Gastrocnemius medialis (tissue), 4 donors: Measurements from ENCODE around the gene NFIC. TPM values are rescaled to one million over a fixed set of nuclear protein-coding genes. Genes with fewer than 3 reads are reported as not detected.
A peak's percentile ranks its signal among the peaks of the same experiment; 100 is the strongest.

ENCODE experiments used
- ATAC-seq, 2 donors: fragments of 150-250 bp; one replicate each; pipeline ENCODE4 v1.9.1; 2016
- DNase-seq, 2 donors: peaks; one replicate each; pipeline ENCODE4 v3.0.0-alpha.2; 2019
- H3K27ac ChIP-seq, 4 donors: fragments of 200-600 bp; sonication (generic); 1 replicate in 1 of 4; 2 replicates in 3 of 4; pipeline ENCODE4 v1.5.1; 2016 to 2018; ENCODE audit warnings: mild to moderate bottlenecking in 2 of 4, moderate library complexity in 1 of 4
- H3K27me3 ChIP-seq, 3 donors: fragments of 200-600 bp; sonication (generic) in 2 of 3; 1 replicate in 1 of 3; 2 replicates in 2 of 3; pipeline versions ENCODE4 v1.5.1 to v1.6.0; 2016 to 2019; ENCODE audit warnings: mild to moderate bottlenecking in 1 of 3, moderate library complexity in 1 of 3
- H3K36me3 ChIP-seq, 2 donors: fragments of 200-600 bp; sonication (generic) in 1 of 2; one replicate each; pipeline ENCODE4 v1.5.1; 2017 to 2018
- H3K4me1 ChIP-seq, 2 donors: fragments of 200-600 bp; sonication (generic) in 1 of 2; one replicate each; pipeline ENCODE4 v1.5.1; 2016 to 2017; ENCODE audit warnings: mild to moderate bottlenecking in 2 of 2
- H3K4me3 ChIP-seq, 4 donors: fragments of 200-600 bp; sonication (generic) in 3 of 4; 1 replicate in 1 of 4; 2 replicates in 3 of 4; pipeline ENCODE4 v1.5.1; 2016 to 2019; ENCODE audit warnings: mild to moderate bottlenecking in 2 of 4
- H3K9me3 ChIP-seq, 3 donors: fragments of 200-600 bp; sonication (generic) in 2 of 3; 1 replicate in 1 of 3; 2 replicates in 2 of 3; pipeline ENCODE4 v1.5.1; 2016 to 2019
- POLR2A ChIP-seq, 2 donors: fragments of 450-650 bp; IDR thresholded peaks; one replicate each; pipeline ENCODE4 v1.6.1; 2017; ENCODE audit warnings: antibody characterized with exemption in 2 of 2, mild to moderate bottlenecking in 2 of 2, moderate library complexity in 2 of 2
- in situ Hi-C, 4 donors: fragments of 200-750 bp; cut with MboI; loops; one replicate each; pipeline versions ENCODE4 v1.15.0 to v1.8.0; 2017; ENCODE audit warnings: low sequenced_read_pairs in 4 of 4
- intact Hi-C: fragments of 100-400 bp; cut with DNase I; formaldehyde crosslinking; loops from one replicate; pipeline ENCODE4 v1.15.1; 2023; ENCODE audit warnings: low total_unique reads
- total RNA-seq, 4 donors: library from RNA; depleted of rRNA; stranded (reverse); fragments of >200 nt; gene quantifications; one replicate each; pipeline versions ENCODE4 v1.1.0 to v1.2.3, GENCODE V29; 2016
- TF ChIP-seq, protein P1 (sequence below), 5 experiments: fragments of 450-650 bp in 3 of 5; fragments of 200-600 bp in 2 of 5; sonication (generic) in 2 of 5; IDR thresholded peaks in 4 of 5; conservative IDR thresholded peaks in 1 of 5; 1 replicate in 4 of 5; 2 replicates in 1 of 5; pipeline ENCODE4 v1.5.1; 2016 to 2019; ENCODE audit warnings: antibody characterized with exemption in 5 of 5, mild to moderate bottlenecking in 3 of 5, moderate library complexity in 3 of 5

NFIC gene
- total RNA-seq, 4 donors from 2014 or later = 90.2 to 403 (median 348) TPM

DNA sequence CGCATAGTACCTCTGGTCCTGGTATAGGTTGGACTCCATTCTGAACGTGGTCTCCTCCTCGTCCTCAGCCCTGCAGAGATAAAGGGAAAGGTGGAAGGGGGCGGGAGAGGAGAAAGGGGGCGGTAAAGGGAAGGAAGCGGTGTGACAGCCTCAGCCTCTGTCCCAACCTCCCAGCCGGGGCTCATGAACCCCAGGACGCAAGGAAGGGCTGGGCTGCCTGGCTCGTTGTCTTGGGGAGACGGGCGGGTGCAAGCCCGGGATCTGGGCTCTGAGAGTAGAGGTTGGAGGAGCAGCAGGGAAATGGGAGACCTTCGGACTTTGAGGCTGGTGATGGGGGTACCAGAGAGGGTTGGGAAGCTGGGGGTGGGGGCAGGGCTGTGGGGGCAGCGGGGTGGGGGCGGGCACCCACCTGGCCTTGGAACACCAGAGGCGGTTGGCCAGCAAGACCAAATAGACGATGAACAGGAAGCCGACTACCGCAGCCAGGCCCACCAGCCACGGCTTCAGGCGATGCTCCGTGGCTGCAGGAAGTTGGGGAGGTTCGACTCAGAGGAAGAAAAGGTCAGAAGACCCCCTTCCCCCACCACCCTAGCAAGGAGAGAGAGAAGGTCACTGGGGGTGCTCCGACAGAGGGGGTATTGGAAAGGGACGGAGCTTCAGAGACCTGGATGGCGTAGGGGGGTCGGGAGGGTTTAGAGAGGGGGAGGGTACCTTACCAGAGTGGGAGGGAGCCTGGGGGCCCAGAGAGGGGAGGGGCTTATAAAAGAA, 112.2 kb downstream of the NFIC start:
- ATAC-seq (no peak), DNase-seq (no peak)
- Histone ChIP-seq H3K4me1 (no peaks in the 10 kb centered on the region), H3K27me3 (peaks cover 34 to 54% (median 44%) of the 10 kb centered on the region in 3 donors), H3K27ac (no peak overlapping the region), H3K9me3 (no peaks in the 10 kb centered on the region), H3K36me3 (no peaks in the 10 kb centered on the region), H3K4me3 (no peak overlapping the region)
- in situ Hi-C loops (loop anchor here in 2 of 4 donors (10.0 kb wide), 1 partner anchor 154 kb away; no protein-coding TSS in a partner anchor), intact Hi-C loops (no loop called here)
- TF ChIP-seq, protein P1, sequence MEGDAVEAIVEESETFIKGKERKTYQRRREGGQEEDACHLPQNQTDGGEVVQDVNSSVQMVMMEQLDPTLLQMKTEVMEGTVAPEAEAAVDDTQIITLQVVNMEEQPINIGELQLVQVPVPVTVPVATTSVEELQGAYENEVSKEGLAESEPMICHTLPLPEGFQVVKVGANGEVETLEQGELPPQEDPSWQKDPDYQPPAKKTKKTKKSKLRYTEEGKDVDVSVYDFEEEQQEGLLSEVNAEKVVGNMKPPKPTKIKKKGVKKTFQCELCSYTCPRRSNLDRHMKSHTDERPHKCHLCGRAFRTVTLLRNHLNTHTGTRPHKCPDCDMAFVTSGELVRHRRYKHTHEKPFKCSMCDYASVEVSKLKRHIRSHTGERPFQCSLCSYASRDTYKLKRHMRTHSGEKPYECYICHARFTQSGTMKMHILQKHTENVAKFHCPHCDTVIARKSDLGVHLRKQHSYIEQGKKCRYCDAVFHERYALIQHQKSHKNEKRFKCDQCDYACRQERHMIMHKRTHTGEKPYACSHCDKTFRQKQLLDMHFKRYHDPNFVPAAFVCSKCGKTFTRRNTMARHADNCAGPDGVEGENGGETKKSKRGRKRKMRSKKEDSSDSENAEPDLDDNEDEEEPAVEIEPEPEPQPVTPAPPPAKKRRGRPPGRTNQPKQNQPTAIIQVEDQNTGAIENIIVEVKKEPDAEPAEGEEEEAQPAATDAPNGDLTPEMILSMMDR (IDR thresholded peaks at IDR 0.05 in 4 of 5, conservative IDR thresholded peaks at IDR 0.05 in 1 of 5) = no peak
- TF ChIP-seq POLR2A (IDR thresholded peaks at IDR 0.05) = no peak

DNA sequence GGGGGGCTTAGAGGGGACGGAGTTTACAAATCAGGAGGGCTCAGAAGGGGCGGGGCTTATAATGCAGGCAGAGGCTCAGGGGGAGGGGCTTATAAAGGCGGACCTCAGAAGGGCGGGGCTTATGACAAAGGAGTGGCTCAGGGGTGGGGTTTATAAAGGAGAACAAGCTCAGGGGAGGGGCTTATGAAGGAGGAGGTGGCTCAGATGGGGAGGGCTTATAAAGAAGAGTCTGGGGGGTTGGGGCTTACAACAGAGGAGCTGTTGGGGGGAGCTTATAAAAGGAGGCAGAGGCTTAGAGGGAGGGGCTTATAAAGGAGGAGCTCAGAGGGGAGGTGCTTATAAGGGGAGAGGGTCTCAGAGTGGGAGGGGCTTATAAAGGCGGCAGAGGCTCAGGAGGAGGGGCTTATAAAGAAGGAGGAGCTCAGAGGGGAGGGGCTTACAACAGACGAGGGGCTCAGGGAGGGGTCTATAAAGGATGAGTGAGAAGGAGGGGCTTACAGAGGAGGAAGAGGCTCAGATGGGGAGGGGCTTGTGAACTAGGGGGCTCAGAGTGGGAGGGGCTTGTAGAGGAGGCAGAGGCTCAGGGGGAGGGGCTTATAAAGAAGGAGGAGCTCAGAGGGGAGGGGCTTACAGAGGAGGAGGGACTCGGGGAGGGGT, 112.9 kb downstream of the NFIC start:
- peaks cover 40 to 60% (median 46%) of the 10 kb centered on the region in 3 donors for H3K27me3 ChIP-seq
- H3K4me3 ChIP-seq = no peak overlapping the region
- no peaks in the 10 kb centered on the region for H3K36me3 ChIP-seq
- no peaks in the 10 kb centered on the region for H3K9me3 ChIP-seq
- intact Hi-C loops = no loop called here
- no peaks in the 10 kb centered on the region for H3K4me1 ChIP-seq
- TF ChIP-seq POLR2A (IDR thresholded peaks at IDR 0.05) = no peak
- TF ChIP-seq, protein P1 (IDR thresholded peaks at IDR 0.05 in 4 of 5, conservative IDR thresholded peaks at IDR 0.05 in 1 of 5) = no peak
- ATAC-seq = peak in 1 of 2 donors; percentile 14
- DNase-seq = no peak
- H3K27ac ChIP-seq = no peak overlapping the region
- in situ Hi-C loops = loop anchor here in 2 of 4 donors (10.0 kb wide), 1 partner anchor 155 kb away; no protein-coding TSS in a partner anchor

DNA sequence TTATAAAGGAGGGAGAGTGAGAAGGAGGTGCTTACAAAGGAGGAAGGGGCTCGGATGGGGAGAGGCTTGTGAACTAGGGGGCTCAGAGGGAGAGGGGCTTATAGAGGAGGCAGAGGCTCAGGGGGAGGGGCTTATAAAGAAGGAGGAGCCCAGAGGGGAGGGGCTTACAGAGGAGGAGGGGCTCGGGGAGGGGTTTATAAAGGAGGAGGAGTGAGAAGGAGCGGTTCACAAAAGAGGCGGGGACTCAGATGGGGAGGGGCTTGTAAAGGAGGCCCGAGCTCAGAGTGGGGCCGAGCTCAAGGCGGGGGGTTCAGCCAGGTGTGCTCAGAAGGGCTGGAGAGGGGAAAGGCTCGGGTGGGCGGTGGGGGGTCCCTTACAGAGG, 113.4 kb downstream of the NFIC start:
- in situ Hi-C loops (loop anchor here (10.0 kb wide), 2 partner anchors 155 to 175 kb away; no protein-coding TSS in a partner anchor), intact Hi-C loops (no loop called here)
- H3K27me3 ChIP-seq = peaks cover 43 to 61% (median 51%) of the 10 kb centered on the region in 3 donors
- H3K36me3 ChIP-seq = no peaks in the 10 kb centered on the region
- no peak overlapping the region for H3K27ac ChIP-seq
- H3K9me3 ChIP-seq = no peaks in the 10 kb centered on the region
- DNase-seq (no peak), ATAC-seq (no peak)
- TF ChIP-seq POLR2A (IDR thresholded peaks at IDR 0.05) = no peak
- TF ChIP-seq, protein P1 (IDR thresholded peaks at IDR 0.05 in 4 of 5, conservative IDR thresholded peaks at IDR 0.05 in 1 of 5) = no peak
- no peak overlapping the region for H3K4me3 ChIP-seq
- H3K4me1 ChIP-seq = no peaks in the 10 kb centered on the region

DNA sequence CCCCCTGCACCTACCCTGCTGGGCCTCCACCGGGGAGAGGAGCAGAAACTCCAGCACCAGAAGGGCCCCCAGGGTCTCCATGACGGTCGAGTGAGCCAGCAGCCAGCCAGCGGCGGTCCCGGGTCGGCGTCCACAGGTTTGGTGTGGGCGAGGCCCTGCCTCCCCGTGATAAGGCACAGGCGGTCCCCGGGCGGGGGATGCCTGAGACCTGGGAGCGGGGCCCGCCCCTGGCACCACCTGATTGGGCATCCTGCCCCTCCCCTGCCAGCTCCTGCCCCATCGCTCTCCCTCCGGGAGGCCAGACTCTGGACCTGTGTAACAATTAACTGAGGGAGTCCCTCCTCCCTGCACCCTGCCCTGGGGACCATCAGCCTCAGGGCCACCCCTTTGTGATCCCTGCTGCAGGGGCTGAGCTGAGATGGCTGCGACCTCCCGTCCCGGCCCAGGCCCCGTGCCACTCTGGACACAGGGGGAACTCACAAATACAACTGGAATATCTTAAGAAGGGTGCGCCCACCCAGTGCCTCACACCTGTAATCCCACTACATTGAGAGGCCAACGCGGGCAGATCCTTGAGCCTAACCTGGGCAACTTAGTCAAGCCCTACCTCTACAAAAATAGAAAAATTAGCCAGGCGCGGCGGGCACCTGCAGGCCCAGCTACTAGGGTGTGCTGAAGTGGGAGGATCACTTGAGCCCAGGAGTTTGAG, 114.2 kb downstream of the NFIC start, which contains the start of gene SMIM24:
SMIM24 (minus strand) TSS at position 143 of the 709 bp plus-strand sequence; CDS start at position 81, 62 bp downstream.
- Histone ChIP-seq H3K4me3 (no peak within 1 kb of the TSS), H3K36me3 (no peaks in the 10 kb centered on the region), H3K27me3 (peaks cover 45 to 62% (median 52%) of the 10 kb centered on the region in 3 donors), H3K9me3 (no peaks in the 10 kb centered on the region), H3K4me1 (no peaks in the 10 kb centered on the region), H3K27ac (no peak within 1 kb of the TSS)
- no peak for TF ChIP-seq POLR2A (IDR thresholded peaks at IDR 0.05)
- TF ChIP-seq, protein P1 (IDR thresholded peaks at IDR 0.05 in 4 of 5, conservative IDR thresholded peaks at IDR 0.05 in 1 of 5) = no peak
- DNase-seq (no peak), ATAC-seq (no peak)
- intact Hi-C loops (no loop called here), in situ Hi-C loops (loop anchor here in 3 of 4 donors (10.0 kb wide), 1 partner anchor 176 kb away; no protein-coding TSS in a partner anchor)
